Measurements from ENCODE around the gene MYCN. TPM values are rescaled to one million over a fixed set of nuclear protein-coding genes. Genes with fewer than 3 reads are reported as not detected.
"Not testable (repeated sequence)": the region's sequence is repeated elsewhere in the genome, so short reads cannot be mapped to it uniquely, and the experiment has no call there.

MYCN gene
- total RNA-seq, 1 donor from 2014 or later = 2.2 TPM

DNA sequence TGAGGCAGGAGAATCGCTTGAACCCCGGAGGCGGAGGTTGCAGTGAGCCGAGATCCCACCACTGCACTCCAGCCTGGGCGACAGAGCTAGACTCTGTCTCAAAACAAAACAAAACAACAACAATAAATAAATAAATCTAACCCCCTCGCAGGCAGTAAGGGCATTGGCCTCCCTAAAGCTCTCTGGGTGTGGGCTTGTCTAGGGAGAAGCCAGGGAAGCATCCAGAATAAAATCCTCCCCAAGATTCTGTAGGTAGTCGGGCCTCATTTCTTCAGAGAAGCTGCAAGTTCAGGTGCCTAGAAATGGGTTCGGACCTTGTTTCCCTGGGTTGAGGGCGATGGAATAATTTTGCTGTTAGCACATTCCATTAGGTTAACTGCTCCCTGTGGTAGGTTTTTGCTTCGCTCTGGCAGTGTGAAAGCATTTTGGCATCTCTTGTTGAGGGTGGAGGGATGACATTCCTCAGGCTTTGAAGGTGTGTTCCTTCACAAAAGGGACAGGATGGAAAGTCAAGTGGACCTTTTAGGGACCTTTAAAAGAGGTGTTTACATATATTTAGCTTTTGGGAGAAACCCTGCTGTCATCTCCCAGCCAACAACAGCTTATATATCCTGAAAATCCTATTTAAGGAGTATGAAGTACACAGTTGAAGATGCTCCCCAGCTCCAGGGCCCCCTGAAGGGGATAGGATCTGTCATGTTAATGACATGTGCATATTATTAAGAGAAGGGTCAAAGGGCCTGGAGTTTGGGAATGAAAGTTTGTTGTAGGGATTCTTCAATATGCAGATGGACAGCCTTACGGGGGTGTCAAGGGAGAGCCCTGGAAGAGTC is 17.7 kb downstream of the MYCN start:
- no peak for DNase-seq (ENCODE audit: low spot score)

DNA sequence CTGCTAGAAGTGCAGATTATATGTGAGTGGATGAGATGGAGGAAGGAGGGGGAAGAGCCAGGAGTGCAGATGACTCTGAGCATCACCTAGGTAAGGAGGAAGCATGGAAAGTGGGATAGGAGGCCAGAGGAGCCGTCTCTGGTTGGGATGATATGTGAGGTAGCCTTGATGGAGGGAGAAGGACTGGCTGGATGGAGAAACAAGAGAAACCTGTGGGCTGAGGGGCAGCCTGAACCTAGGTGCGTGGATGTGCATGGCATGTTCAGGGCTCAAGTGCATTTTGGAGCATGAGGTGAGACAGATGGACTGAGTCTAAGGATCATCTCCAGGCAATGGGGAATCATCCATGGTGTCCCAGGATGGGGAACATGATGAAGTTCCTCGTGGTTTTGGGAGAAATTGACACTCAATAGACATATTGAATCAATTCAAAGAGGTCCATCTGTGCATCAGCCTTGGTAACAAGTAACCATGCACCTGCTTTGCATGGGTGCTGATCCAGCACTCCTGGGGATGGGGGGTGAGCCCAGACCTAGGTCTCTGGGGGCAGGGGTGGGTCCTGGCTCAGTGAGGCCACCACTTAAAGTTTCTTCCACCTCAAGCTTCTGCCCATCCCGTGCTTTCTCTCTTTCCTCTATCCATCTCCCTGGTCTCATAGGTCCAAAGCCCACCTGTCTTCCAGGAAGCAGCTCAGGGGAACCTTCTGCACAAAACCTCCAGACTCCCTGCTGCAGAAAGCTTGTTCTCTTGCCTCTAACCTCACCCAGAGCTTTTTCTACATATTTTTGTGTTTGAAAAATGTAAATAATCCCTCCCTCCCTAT is 19.2 kb downstream of the MYCN start:
- no peak for DNase-seq (ENCODE audit: low spot score)

DNA sequence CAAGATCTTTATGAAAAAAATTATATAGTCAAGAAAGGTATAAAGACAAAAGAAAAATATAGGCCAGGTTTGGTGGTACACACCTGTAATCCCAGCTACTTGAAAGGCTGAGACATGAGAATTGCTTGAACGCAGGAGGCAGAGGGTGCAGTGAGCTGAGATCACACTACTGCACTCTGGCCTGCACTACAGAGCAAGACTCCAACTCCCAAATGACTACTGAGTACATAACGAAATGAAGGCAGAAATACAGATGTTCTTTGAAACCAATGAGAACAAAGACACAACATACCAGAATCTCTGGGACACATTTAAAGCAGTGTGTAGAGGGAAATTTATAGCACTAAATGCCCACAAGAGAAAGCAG is 19.8 kb downstream of the MYCN start:
- not testable (repeated sequence) for DNase-seq (ENCODE audit: low spot score)

DNA sequence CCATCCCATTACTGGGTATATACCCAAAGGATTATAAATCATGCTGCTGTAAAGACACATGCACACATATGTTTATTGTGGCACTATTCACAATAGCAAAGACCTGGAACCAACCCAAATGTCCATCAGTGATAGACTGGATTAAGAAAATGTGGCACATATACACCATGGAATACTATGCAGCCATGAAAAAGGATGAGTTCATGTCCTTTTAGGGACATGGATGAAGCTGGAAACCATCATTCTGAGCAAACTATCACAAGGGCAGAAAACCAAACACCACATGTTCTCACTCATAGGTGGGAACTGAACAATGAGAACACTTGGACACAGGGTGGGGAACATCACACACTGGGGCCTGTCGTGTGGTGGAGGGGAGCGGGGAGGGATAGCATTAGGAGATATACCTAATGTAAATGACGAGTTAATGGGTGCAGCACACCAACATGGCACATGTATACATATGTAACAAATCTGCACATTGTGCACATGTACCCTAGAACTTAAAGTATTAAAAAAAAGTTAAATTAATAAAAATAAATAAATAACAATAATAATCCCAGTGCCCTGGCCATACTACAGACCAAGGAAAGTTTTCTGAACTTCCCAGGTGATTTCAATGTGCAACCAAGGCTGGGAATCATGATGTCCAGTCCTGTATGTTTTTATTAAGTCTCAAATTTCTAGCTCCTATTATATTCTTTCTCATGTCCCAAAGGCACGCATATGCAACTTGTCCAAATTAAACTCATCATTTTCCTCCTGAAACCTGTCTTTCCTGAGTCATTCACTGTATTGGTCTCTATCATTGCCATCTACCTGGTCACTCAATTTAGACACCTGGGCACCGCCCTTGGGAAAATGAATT is 23.0 kb downstream of the MYCN start:
- not testable (repeated sequence) for DNase-seq (ENCODE audit: low spot score)

DNA sequence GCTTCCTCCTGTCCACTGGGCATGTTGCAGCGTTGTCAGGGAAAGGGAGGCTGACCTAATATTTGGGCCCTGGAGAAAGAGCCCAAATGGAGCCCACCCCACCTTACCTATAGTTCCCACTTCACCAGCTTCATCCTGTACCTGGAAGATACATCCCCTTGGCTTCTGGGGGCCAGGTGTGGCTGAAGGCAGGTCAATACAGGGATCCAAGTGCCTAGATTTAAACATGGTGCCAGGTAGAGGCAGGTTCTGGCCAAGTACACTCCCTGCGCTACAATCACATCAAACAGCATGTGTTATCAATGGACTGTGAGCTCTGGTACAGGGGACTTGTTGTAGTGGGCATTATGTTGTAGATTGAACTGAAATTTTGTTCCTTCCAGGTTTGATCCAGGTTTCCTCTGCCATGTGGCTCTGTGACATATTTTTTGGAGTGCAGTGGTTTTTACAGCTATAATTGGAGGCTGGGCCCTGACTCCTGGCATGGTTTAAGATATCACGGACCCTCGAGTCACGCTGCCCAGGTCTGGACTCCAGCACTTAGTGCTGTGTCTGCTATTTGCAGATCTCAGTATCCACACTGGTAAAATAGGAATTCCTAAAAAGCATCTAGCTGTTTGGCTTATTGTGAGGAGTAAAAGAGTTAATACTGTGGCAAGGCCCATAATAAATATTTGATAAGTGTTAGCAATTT is 23.8 kb downstream of the MYCN start:
- DNase-seq (ENCODE audit: low spot score) = no peak

DNA sequence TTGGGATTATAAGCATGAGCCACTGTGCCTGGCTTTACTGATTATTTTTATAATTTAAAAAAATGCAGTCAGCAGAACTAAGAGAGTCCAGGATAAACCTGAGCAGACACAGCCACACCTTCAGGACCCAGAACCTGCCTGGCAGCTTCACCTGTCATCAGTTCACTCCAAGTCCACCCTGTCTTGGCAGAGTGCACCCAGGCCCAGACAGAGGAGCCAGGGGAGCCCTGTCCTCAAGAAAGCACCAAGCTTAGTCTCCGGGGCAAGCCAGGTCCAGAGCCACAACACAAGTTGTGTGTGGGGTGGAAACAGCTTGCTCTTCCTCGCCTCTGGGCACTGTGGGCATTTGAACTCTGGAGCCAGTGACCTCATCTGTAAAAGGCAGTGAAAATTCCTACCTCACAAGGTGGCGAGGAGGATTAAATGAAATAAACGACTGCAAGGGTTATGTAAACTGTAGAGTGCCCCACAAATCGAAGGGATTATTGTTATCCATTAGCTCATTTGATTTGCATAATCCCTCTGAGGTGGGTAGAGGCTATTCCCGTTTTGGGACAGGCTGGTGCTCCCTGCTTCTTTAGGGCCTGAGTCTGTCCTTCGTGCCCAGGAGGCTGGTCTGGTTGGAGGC is 24.7 kb downstream of the MYCN start:
- DNase-seq (ENCODE audit: low spot score) = no peak

DNA sequence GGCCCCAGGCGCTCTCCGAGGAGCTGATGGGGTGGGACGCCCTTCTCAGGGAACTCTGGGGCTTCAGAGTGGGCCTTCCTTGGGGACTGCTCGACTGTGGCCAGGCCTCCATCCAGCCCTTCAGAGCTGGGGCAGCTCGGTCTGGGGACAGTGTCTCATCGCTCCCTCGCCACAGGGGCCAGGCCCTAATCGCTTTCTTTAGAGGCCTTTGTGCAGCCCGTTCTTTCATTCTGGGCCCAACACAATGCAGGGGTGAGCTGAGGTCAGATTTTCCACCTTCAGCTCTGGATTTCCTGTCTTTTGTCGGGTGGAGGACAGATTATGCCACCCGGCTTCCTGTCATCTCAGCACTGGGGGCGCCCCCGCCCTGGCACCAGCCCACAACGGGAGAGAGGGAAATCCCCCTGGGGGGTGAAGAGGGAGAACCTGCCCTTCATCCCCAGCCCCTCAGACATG is 25.2 kb downstream of the MYCN start:
- no peak for DNase-seq (ENCODE audit: low spot score)

DNA sequence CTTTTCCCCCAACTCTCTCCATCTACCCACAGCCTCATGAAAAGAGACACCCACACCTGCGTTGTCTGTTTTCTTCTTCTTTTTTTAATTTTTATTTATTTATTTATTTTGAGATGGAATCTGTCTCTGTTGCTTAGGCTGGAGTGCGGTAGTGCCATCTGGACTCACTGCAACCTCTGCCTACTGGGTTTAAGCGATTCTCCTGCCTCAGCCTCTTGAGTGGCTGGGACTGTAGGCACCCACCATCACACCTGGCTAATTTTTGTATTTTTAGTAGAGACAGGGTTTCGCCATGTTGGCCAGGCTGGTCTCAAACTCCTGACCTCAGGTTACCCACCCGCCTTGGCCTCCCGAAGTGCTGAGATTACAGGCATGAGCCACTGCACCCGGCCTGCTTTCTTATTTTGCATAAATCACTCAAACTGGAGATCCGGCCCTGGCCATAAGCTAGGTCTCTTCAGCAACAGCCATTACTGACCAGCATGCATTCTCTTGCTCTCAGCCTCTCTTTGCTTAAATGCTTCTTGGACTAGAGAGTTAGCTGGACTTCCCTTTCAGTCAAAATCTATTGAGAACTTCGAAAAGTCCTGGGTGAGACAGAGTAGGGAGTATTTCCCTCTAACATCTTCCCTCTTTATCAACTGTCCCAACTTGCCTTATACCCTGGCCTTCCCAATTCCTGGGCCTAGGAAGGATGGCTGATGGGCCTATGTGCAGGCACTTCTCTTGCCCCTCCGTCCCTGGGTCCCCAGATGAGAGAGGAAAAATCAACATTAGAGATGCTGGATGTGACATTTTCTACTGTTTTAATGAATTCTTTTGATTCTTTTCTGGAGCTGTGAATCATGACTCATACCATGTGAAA is 27.3 kb downstream of the MYCN start:
- DNase-seq (ENCODE audit: low spot score) = no peak

DNA sequence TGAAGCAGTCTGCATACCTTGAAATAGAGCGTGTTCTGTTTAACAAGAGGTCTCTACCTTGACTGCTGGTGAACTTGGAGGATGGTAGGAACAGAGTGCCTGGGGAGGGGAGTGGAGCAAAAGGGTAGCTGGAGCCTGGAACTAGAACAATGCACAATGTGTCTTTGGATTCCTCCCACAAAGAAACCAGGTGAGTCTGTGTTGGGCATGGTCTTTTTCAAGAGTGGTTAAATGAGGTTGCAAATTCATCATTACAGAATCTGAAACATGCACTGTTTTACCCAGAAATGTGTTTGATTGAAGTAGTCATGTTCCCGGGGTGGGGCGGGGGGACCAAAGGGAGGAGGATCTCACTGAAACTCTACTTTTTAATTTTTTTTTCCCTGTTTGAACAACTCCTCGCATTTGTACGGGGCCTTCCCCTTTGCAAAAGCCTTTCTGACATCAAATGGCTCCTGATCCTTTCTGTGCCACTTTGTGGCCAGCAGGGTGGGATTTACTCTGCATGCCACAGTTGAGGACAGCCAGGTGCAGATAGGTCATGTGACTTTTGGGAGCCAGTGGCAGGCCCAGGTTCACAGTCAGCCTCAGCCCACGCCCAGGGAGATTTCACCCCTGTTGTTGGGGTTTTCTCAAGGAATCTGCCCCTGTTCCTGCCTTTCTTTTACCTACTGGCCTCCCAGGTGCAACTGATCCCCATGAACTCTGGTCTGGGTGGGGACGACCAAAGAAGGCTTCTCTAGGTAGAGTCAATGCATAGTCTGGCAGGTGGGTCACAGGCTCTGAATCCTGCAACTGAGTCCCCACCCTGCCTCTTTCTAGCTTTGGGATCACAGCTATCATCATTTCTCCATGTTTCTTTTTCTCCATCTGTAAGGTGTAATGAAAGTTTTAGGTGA is 28.2 kb downstream of the MYCN start:
- peak; percentile 25 for DNase-seq (ENCODE audit: low spot score)

DNA sequence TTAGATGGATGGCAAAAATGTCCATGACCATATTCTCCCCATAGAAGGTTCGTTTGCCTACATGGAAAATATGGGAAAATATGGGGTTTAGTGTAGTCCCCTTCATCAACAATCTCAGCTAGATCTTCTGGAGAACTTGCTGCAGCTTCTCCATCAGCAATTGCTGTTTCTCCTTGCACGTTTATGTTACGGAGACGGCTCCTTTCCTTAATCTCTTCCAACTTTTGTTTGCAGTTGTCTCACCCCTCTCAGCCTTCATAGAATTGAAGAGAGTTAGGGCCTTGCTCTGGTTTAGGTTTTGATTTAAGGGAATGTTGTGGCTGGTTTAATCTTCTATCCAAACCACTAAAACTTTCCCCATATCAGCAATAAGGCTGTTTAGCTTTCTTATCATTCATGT is 28.9 kb downstream of the MYCN start:
- DNase-seq (ENCODE audit: low spot score) = no peak

DNA sequence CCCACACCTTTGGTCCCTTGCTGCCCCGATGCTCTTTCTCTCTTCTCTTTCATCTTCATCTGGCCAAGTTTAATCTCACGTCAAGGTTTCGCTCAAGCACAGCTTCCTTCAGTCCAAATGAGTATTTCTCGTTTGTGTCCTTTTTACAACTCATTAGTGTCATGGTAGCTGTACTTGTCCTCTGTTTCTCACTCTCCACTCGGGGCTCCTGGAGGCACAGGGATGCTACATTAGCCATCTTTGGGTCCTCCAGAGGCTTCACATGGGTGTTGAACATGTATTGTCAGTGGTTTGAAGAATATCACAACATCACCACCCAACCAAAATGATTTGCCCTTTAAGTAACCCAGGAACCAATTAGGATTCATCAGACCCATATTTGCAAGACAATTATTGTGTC is 30.4 kb downstream of the MYCN start:
- DNase-seq (ENCODE audit: low spot score) = no peak

DNA sequence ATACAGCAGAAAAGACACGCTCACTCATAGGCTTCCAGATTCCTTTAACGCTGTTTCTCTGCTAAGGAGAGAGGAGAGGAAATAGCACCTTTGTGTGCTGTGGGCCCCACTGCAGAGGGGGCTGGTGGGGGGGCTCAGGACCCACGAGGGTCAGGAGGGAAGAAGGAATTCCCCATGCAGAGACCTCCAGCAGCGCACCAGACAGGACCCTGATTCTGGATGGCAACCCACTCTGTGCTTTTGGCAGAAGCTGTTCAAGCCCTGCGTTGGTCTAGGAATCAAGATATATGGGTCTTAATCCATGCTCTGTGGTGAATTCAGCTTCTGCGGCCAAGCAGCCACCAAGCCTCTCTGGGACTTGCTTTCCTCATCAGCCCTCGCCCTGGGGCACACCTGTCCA is 31.0 kb downstream of the MYCN start:
- no peak for DNase-seq (ENCODE audit: low spot score)

DNA sequence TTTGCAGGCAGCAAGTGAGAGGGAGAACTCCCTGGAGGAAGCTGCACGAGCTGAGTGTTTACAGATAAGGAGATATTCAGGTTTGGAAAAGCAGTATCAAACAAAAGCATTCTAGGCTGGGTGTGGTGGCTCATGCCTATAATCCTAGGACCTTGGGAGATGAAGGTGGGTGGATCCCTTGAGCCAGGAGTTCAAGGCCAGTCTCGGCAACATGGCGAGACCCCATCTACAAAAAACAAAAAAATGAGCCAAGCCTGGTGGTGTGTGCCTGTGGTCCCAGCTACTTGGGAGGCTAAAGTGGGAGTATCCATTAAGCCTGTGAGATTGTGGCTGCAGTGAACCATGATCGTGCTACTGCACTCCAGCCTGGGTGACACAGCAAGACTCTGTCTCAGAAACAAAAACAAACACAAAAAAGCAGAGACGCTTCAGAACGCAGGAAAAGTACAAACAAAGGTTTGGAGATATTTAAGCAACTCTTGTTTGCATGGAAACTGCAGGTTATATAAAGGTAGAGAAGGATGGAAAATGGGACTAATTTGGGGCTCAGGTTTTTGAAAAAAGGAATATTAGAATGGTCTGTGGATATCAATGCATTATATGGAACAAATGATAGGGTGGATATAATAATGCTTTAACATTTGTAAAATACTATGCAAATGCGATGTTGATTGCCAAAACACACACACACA is 31.6 kb downstream of the MYCN start:
- no peak for DNase-seq (ENCODE audit: low spot score)

DNA sequence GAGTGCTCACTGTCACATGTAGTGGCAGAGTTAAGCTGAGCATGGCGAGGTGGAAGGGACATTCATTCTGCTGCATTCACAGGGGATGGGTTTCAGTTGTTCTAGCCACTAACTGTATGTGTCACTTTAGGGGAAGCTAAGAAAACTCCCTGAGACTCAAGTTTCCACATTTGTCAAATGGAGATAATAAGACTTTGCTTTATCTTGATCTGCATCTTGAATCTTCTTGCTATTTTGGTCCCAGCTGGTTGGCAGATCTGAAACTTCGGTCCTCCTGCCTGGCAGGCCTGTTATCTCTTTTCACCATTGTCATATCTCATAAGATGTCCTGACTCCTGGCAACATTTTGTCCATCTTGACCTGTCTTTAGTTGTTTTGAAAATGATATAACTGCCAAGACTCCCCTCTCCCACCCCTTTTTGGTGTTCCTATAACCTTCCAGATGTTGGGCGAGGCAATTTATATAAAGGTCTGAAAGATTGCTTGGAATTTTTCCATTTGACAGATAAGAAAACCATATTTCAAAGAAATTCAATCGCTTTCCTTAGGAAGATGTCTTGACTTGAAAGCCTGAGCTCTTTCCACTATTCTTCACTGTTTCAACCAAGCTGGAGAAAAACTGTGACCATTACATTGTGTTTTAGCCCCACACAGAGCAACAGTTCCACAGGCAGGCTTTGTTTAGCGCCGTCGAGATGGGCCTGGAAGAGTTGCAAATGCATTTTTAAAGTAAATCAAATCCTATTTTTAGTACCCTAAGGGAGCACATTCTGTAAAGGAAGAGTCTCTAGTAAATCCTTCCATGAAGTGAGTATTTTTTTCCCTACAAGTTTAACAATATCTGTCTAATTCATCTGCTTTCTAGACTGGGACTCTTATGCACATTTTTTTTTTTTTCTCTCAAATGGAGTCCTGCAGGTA is 33.4 kb downstream of the MYCN start:
- no peak for DNase-seq (ENCODE audit: low spot score)

DNA sequence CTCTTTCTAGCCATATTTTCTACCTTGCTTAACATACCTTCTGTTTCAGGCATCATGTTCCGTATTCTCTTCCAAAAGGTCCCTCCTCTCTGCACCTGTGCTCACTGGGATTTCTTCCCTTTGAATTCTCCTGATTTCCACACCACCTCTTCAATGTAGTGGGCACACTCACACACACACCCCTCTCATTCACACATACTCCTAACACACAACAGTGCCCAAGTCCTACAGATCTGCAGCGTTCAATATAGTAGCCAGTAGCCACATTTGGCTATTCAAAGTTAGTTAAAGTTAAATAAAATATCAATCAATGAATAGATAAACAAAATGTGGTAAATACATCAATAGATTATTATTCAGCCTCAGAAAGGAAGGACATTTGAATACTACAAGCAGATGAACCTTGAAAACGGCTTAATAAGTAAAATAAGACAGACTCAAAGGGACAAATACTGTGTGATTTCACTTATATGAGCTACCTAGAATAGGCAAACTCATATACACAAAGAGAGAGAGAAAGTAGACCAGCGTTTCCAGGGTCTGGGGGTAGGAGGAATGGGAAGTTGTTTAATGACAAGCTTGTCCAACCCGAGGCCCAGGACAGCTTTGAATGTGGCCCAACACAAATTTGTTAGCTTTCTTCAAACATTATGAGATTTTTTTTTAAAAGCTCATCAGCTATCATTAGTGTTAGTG is 34.4 kb downstream of the MYCN start:
- DNase-seq (ENCODE audit: low spot score) = no peak

DNA sequence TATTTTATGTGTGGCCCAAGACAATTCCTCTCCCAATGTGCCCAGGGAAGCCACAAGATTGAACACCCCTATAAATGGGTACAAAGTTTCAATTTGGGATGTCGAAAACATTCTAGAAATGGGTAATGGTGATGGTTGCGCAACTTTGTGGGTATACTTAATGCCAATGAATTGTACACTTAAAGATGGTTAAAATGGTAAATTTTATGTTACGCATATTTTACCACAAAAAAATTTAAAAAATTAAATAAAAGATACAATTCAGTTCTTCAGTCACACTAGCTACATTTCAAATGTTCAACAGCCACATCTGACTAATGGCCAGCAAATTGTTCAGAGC is 34.9 kb downstream of the MYCN start:
- no peak for DNase-seq (ENCODE audit: low spot score)

DNA sequence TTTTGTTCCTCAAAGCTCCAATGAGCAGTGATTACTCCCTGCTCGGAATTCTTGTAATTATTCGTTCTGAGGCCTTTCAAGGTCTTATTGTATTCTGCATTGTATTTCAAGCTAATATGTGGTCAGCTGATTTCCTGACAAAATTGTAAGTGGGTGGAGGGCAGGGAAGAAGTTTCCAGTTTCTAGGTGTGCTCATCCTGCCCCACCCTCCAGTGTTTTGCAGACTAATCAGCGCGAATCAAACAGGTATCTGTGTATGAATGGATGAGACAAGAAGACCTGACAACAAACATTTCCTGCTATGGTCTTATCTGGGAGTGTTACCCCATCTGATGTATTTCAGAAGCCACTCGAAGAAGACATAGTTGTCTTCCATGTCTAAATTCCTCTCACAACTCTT is 35.3 kb downstream of the MYCN start:
- no peak for DNase-seq (ENCODE audit: low spot score)
